Epithelial cell of esophagus (primary cell): ENCODE data around the gene TMEM18.

Experiments
- DNase-seq: peaks from one replicate; pipeline ENCODE4 v3.0.0; 2010; ENCODE audit warnings: low read depth
- H3K4me3 ChIP-seq: 2 replicates; pipeline ENCODE4 v1.5.1; 2011; ENCODE audit warnings: mild to moderate bottlenecking, low read length, control low read depth
- CTCF ChIP-seq: IDR thresholded peaks from 2 replicates; pipeline ENCODE4 v1.5.1; 2011; ENCODE audit warnings: low read depth, mild to moderate bottlenecking, low read length, control low read depth, inconsistent platforms; ENCODE audit not compliant: insufficient read depth; ENCODE audit errors: missing control alignments

The TMEM18 gene

DNA sequence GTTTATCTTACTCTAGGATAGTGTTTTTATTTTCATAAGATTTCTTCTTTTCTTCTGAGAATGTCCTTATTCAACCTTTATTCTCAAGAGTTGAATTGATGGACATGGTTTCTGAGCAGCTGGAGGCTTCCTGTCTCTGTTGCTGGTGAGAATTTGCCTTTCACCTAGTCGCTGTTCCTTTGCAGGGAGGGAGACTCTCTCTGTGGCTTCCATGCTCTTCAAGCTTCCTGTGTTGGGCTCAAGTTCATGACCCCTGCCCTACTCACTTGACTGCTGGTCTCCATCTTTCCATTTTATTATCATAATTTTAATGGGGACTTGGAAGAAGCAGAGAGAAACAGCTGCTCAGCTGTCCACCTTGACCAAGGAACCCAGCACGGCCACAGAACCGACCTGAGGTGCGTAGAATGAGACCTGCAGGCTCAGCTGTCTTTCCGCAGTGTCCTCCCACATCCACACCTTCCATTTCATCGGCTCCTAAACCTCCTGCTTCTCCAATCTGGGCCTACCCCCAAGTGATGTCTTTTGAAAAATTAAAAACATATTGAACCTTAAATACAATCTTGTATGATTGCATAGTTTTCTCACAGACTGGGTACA lies 24.2 kb downstream of the TMEM18 start:
- no peak for DNase-seq
- no peak overlapping the region for H3K4me3 ChIP-seq
- TF ChIP-seq CTCF = no peak

DNA sequence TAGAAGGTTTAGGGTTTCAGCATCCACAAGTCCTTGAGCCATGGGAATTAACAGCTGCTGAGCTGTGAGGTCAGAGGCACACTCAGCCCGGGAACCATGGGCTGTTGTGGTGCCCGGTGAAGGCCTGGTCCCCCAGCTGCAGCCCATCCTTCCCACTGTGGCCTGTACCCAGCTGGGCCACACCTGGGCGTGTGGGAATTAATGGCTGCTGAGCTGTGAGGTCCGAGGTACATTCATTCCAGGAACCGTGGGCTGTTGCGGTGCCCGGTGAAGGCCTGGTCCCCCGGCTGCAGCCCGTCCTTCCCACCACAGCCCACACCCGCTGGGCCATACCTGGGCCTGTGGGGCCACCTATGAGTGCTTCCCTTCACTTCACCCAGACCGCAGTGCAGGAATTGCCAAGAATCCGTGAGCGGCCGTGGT lies 25.2 kb downstream of the TMEM18 start:
- DNase-seq = no peak
- no peak for TF ChIP-seq CTCF
- no peak overlapping the region for H3K4me3 ChIP-seq

DNA sequence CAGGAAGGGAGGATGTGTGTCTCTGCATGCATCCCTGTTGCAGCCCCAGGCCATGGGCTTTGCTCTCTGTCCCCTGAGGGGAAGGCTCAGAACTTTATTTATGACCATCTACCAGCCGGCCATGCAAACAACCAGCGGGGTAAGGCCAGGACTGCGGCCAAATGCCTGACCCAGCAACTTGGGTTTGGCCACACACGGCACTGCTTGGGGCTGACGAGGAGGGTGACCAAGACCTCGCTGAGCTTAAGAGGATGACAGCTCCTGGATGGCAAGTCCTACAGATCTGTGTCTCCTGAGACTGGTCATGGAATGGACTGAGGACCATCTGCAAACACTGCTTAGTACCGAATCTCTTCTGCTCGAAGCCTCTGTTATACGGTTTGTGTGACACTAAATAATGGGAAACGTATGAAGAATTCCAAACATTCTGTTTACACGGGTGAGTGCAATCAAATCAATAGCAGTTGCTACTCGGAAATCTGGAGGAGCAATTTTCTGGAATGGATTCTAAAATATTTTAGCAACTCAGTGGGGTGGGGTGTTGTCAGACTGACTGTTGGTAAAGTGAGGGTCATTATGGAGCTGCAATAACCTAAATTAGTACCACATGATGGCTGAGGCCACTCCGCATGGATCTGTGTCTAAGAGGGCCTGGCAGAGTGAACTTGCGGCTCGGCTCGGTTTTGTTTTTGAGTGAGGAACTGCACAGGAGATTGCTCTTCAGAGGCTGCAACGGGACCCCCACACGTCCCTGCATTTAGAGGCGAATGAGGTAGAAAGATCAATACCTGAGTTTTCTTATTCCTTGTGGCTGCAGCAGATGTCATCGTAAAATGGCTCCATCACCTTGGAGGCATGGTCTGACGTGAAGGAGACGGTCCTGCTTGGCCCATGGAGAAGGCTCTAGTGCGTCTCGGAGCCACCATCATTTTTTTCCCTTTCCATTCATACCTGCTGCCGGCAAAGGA lies 26.6 kb downstream of the TMEM18 start:
- no peak overlapping the region for H3K4me3 ChIP-seq
- no peak for DNase-seq
- no peak for TF ChIP-seq CTCF

GRCh38 chr2:649426-650342 lies 27.5 kb downstream of the TMEM18 start:
- no peak overlapping the region for H3K4me3 ChIP-seq
- no peak for DNase-seq
- TF ChIP-seq CTCF = no peak

DNA sequence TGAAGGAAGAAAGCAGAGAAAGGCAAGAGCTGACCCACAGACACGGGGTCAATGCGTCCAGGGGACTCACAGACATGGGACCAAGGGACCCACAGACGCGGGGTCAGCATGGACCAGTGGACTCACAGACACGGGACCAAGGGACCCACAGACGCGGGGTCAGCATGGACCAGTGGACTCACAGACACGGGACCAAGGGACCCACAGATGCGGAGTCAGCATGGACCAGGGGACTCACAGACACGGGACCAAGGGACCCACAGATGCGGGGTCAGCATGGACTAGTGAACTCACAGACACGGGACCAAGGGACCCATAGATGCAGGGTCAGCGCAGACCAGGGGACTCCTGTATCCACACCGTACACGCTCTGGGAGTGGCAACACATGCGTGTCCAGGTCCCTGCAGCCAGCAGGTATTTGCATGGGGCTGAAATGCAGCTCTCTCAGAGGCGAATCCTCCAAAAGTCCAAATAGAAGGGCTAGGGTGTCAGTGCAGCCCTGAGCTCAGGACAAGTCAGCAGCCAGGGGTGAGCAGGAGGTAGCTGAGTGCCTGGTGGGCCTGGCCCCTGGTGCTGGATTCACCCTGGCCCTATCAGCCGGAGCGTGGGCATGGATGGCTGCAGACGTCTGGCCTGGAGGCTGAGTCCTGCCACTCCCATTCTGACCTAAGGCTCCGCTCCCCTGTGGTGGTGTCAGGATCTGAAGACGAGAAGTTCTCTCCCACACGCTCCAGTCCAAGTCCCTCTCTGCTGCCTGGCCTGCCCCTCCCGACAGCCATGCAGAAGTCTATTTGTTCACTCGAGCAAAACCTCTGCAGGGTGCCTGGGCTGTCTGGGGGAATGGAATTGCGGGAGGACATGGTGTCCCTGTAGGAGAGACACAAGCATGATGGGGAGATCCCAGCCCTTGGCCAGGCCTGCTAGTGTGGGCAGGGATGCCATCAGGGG lies 28.5 kb downstream of the TMEM18 start:
- no peak for DNase-seq
- no peak for TF ChIP-seq CTCF
- no peak overlapping the region for H3K4me3 ChIP-seq
